HepG2 (cell line): Measurements from ENCODE around the gene PEX11G. TPM values are rescaled to one million over a fixed set of nuclear protein-coding genes. Genes with fewer than 3 reads are reported as not detected.
A peak's percentile ranks its signal among the peaks of the same experiment; 100 is the strongest.

Experiments used
- ARNT2 ChIP-seq: sonication (generic); formaldehyde crosslinking; IDR thresholded peaks from 2 replicates; pipeline ENCODE4 v1.8.0; 2022; ENCODE audit warnings: mild to moderate bottlenecking, low read depth, missing genetic modification reagents, moderate library complexity
- DZIP1 ChIP-seq: sonication (generic); formaldehyde crosslinking; IDR thresholded peaks from 2 replicates; pipeline ENCODE4 v1.5.0; 2020; ENCODE audit warnings: mild to moderate bottlenecking, missing genetic modification reagents
- ELF3 ChIP-seq: IDR thresholded peaks from 2 replicates; pipeline ENCODE4 v1.6.1; 2016; ENCODE audit warnings: missing genetic modification reagents, missing compliant biosample characterization
- ETS1 ChIP-seq: sonication (generic); formaldehyde crosslinking; IDR thresholded peaks from 2 replicates; pipeline ENCODE4 v1.4.0; 2020; ENCODE audit warnings: missing genetic modification reagents
- FOSL2 ChIP-seq: sonication (generic); formaldehyde crosslinking; IDR thresholded peaks from 2 replicates; pipeline ENCODE4 v1.4.0; 2020; ENCODE audit warnings: missing genetic modification reagents
- MTA1 ChIP-seq: sonication (generic); formaldehyde crosslinking; IDR thresholded peaks from 2 replicates; pipeline ENCODE4 v1.4.0; 2020; ENCODE audit warnings: missing genetic modification reagents, mild to moderate bottlenecking, borderline replicate concordance
- MTF1 ChIP-seq: sonication (generic); formaldehyde crosslinking; IDR thresholded peaks from 2 replicates; pipeline ENCODE4 v1.5.0; 2020; ENCODE audit warnings: missing genetic modification reagents
- RFX3 ChIP-seq: IDR thresholded peaks from 2 replicates; pipeline ENCODE4 v1.6.1; 2016; ENCODE audit warnings: missing biosample characterization, missing genetic modification reagents
- SALL1 ChIP-seq: sonication (generic); formaldehyde crosslinking; IDR thresholded peaks from 2 replicates; pipeline ENCODE4 v1.8.0; 2022; ENCODE audit warnings: mild to moderate bottlenecking, missing genetic modification reagents
- SCMH1 ChIP-seq: sonication (generic); formaldehyde crosslinking; IDR thresholded peaks from 2 replicates; pipeline ENCODE4 v1.9.0; 2021; ENCODE audit warnings: missing genetic modification reagents, mild to moderate bottlenecking, borderline replicate concordance
- SIX4 ChIP-seq: sonication (generic); formaldehyde crosslinking; IDR thresholded peaks from 2 replicates; pipeline ENCODE4 v1.4.0; 2020; ENCODE audit warnings: missing genetic modification reagents
- TAF1 ChIP-seq: sonication (generic); formaldehyde crosslinking; IDR thresholded peaks from 2 replicates; pipeline ENCODE4 v1.4.0; 2020; ENCODE audit warnings: missing genetic modification reagents
- ZC3H13 ChIP-seq: sonication (generic); formaldehyde crosslinking; IDR thresholded peaks from 2 replicates; pipeline ENCODE4 v1.8.1; 2023; ENCODE audit warnings: mild to moderate bottlenecking, missing genetic modification reagents, moderate library complexity
- ZNF256 ChIP-seq: sonication (generic); formaldehyde crosslinking; conservative IDR thresholded peaks from 2 replicates; pipeline ENCODE4 v1.4.0; 2020; ENCODE audit warnings: missing genetic modification reagents
- ZNF451 ChIP-seq: sonication (generic); formaldehyde crosslinking; IDR thresholded peaks from 2 replicates; pipeline ENCODE4 v1.5.0; 2020; ENCODE audit warnings: mild to moderate bottlenecking, missing genetic modification reagents
- ZNF512 ChIP-seq: sonication (generic); formaldehyde crosslinking; IDR thresholded peaks from 2 replicates; pipeline ENCODE4 v1.4.0; 2020; ENCODE audit warnings: mild to moderate bottlenecking, missing genetic modification reagents
- ZNF558 ChIP-seq: sonication (generic); formaldehyde crosslinking; IDR thresholded peaks from 2 replicates; pipeline ENCODE4 v1.9.0; 2022; ENCODE audit warnings: mild to moderate bottlenecking, missing genetic modification reagents, borderline replicate concordance
- ZNF563 ChIP-seq: sonication (generic); formaldehyde crosslinking; IDR thresholded peaks from 2 replicates; pipeline ENCODE4 v1.8.0; 2022; ENCODE audit warnings: mild to moderate bottlenecking, moderate library complexity, missing genetic modification reagents
- ZNF660 ChIP-seq: sonication (generic); formaldehyde crosslinking; IDR thresholded peaks from 2 replicates; pipeline ENCODE4 v1.5.1; 2020; ENCODE audit warnings: mild to moderate bottlenecking, low read depth, missing genetic modification reagents, borderline replicate concordance
- ZNF839 ChIP-seq: sonication (generic); formaldehyde crosslinking; IDR thresholded peaks from 2 replicates; pipeline ENCODE4 v1.4.0; 2020; ENCODE audit warnings: missing genetic modification reagents, mild to moderate bottlenecking, borderline replicate concordance
- ZNF841 ChIP-seq: sonication (generic); formaldehyde crosslinking; IDR thresholded peaks from 2 replicates; pipeline ENCODE4 v1.8.1; 2023; ENCODE audit warnings: missing genetic modification reagents, borderline replicate concordance
- ZNF883 ChIP-seq: sonication (generic); formaldehyde crosslinking; IDR thresholded peaks from 2 replicates; pipeline ENCODE4 v1.5.1; 2020; ENCODE audit warnings: mild to moderate bottlenecking, missing genetic modification reagents; ENCODE audit errors: not compliant biosample characterization
- polyA plus RNA-seq, 8 experiments: library from polyadenylated mRNA; depleted of rRNA in 3 of 8; stranded (reverse) in 7 of 8; unstranded in 1 of 8; fragments of >200 nt; fragmentation: Illumina TruSeq in 4 of 8; extraction: Trizol in 4 of 8; gene quantifications; 2 replicates each; pipeline versions ENCODE4 v1.2.1 to v1.2.3, GENCODE V29; 2011 to 2016; ENCODE audit warnings: low read depth in 4 of 8, missing spikeins in 1 of 8, mixed read lengths in 1 of 8; ENCODE audit not compliant: insufficient read depth in 1 of 8
- total RNA-seq, 5 experiments: library from RNA; depleted of rRNA; stranded (reverse); fragments of >200 nt; fragmentation: Illumina TruSeq; extraction: Trizol; gene quantifications; 2 replicates each; pipeline ENCODE4 v1.2.3, GENCODE V29; 2016; ENCODE audit warnings: low read depth in 1 of 5
- TF ChIP-seq, protein P1 (sequence below): sonication (generic); formaldehyde crosslinking; IDR thresholded peaks from 2 replicates; pipeline ENCODE4 v1.5.0; 2020; ENCODE audit warnings: missing genetic modification reagents
- TF ChIP-seq, protein P2 (sequence below): sonication (generic); formaldehyde crosslinking; IDR thresholded peaks from 2 replicates; pipeline ENCODE4 v1.4.0; 2020; ENCODE audit warnings: mild to moderate bottlenecking, missing genetic modification reagents

The PEX11G gene
- total and polyA plus RNA-seq, 2 of the 13 experiments (the other 11 are each of a cell fraction or from before 2014, with no cell fraction given) = not detected

DNA sequence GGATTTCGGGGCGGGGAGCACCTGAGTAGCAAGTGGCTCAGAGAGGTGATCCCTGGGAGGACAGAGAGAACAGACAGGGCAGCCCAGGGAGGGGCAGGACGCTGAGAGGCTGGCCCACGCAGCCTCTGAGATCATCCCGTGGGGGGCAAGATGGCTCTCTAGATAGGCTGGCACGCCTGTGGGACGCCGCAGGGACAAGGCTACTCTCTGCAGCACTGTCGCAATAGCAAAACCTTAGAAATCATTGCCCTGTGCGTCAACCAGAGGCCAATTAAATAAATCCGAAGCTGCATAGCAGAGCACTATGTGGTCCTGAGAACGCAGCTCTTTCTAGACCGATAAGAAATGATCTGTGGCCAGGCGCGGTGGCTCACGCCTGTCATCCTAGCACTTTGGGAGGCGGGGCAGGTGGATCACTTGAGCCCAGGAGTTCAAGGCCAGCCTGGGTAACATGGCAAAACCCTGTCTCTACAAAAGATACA, 5.1 kb downstream of the PEX11G start (continued):
- no peak for TF ChIP-seq ZNF839
- TF ChIP-seq ZNF841 (CRISPR knock-in tag) = no peak
- 0 out of 2 replicates have a peak, but pooled peaks have one; percentile 54 for TF ChIP-seq MTA1
- no peak for TF ChIP-seq ZNF660 (CRISPR knock-in tag)
- TF ChIP-seq SCMH1 (CRISPR knock-in tag) = no peak
- no peak for TF ChIP-seq ZNF451 (CRISPR knock-in tag)
- TF ChIP-seq ZNF558 (CRISPR knock-in tag) = no peak
- TF ChIP-seq SIX4 (CRISPR knock-in tag) = no peak
- TF ChIP-seq SALL1 (CRISPR knock-in tag) = peak; percentile 41; the same call in 1 of the 2 replicates
- TF ChIP-seq ETS1 (CRISPR knock-in tag) = no peak
- no peak for TF ChIP-seq ZNF883 (CRISPR knock-in tag)
- TF ChIP-seq, protein P1, sequence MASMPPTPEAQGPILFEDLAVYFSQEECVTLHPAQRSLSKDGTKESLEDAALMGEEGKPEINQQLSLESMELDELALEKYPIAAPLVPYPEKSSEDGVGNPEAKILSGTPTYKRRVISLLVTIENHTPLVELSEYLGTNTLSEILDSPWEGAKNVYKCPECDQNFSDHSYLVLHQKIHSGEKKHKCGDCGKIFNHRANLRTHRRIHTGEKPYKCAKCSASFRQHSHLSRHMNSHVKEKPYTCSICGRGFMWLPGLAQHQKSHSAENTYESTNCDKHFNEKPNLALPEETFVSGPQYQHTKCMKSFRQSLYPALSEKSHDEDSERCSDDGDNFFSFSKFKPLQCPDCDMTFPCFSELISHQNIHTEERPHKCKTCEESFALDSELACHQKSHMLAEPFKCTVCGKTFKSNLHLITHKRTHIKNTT = no peak
- no peak for TF ChIP-seq ZNF512
- TF ChIP-seq MTF1 (CRISPR knock-in tag) = no peak
- no peak for TF ChIP-seq ZC3H13 (CRISPR knock-in tag)
- no peak for TF ChIP-seq ZNF256 (CRISPR knock-in tag)
- TF ChIP-seq ELF3 (CRISPR knock-in tag) = no peak
- TF ChIP-seq TAF1 = no peak
- no peak for TF ChIP-seq ARNT2 (CRISPR knock-in tag)
- TF ChIP-seq, protein P2, sequence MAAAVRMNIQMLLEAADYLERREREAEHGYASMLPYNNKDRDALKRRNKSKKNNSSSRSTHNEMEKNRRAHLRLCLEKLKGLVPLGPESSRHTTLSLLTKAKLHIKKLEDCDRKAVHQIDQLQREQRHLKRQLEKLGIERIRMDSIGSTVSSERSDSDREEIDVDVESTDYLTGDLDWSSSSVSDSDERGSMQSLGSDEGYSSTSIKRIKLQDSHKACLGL (CRISPR knock-in tag) = no peak
- no peak for TF ChIP-seq ZNF563
- no peak for TF ChIP-seq FOSL2 (CRISPR knock-in tag)
- no peak for TF ChIP-seq RFX3
- TF ChIP-seq DZIP1 (CRISPR knock-in tag) = no peak
